ENCODE data around the gene NFE2L2. TPM values are rescaled to one million over a fixed set of nuclear protein-coding genes. Genes with fewer than 3 reads are reported as not detected.

NFE2L2 gene
- total and polyA plus RNA-seq, 9 of the 15 experiments (the other 6 are each of a cell fraction or from before 2014, with no cell fraction given): 29.3 to 120 (median 59.3) TPM

DNA sequence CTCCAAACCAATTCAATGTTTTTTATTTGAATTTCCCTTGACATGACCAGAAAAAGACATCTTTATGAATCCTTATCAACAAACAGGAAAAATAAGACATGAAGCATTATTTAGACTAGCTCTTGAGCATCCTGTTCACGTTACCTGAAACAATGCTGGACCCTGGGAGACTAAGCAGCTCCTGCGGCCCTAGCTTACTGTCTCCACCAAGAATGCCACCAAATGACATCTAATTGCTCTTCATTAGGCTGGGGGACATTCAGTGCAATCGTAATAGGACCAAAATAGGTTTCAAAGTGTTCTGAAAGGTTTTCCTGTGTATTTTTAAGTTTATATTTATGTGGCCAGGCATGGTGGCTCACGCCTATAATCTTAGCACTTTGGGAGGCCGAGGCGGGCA lies 25.5 kb downstream of the NFE2L2 start (continued):
- TF ChIP-seq, protein P1, sequence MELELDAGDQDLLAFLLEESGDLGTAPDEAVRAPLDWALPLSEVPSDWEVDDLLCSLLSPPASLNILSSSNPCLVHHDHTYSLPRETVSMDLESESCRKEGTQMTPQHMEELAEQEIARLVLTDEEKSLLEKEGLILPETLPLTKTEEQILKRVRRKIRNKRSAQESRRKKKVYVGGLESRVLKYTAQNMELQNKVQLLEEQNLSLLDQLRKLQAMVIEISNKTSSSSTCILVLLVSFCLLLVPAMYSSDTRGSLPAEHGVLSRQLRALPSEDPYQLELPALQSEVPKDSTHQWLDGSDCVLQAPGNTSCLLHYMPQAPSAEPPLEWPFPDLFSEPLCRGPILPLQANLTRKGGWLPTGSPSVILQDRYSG (tag; conservative IDR thresholded peaks at IDR 0.05; ENCODE audit: low read depth): no peak

DNA sequence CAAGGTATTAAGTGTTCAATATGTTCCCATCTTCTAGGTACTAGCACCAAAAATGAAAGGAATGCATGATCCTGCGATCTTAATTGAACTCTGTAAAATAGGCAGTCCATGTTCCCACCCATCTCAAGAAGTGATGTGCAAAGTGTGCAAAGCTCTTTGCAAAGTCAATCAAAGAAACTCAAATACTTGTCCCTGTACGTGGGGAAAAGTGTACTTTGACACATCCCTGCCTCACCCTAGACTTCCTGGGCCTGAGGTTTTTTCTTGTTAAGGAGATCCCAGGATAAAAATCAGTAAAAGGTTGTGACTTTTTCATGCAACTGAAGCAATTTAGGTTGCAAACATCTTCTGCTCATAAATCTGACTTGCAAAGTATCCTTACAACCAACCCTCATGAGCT lies 26.6 kb downstream of the NFE2L2 start:
- Histone ChIP-seq H4K20me1 (replicated peaks; ENCODE audit: control insufficient read depth, insufficient read depth, low read length) (peaks cover 14% of the 10 kb centered on the region), H3K27ac (ENCODE audit: extremely low read depth, low read depth, low read length) (no peak overlapping the region), H3K9me1 (ENCODE audit: control insufficient read depth, insufficient read depth, low read length) (no peaks in the 10 kb centered on the region), H3K36me3 (ENCODE audit: control insufficient read depth, insufficient read depth, low read length) (peaks cover 67% of the 10 kb centered on the region), H3K4me3 (no peak overlapping the region), H3K4me1 (replicated peaks in 1 of 2; ENCODE audit: control insufficient read depth in 2 of 2, insufficient read depth in 2 of 2, low read length in 2 of 2) (peaks cover 8 to 28% of the 10 kb centered on the region in 2 experiments), H3K79me2 (ENCODE audit: control insufficient read depth, insufficient read depth, low read length) (peaks cover 91% of the 10 kb centered on the region), H2AFZ (ENCODE audit: low read depth, low read length) (no peak overlapping the region), H3K9ac (ENCODE audit: insufficient read depth in 1 of 2, low read depth in 2 of 2, low read length in 2 of 2) (no peak overlapping the region), H3K4me2 (ENCODE audit: insufficient read depth, low read length) (no peak overlapping the region), H3K9me3 (replicated peaks; ENCODE audit: control insufficient read depth, insufficient read depth, low read depth, low read length) (no peaks in the 10 kb centered on the region), H3K27me3 (ENCODE audit: control insufficient read depth in 2 of 2, insufficient read depth in 2 of 2, low read length in 2 of 2) (no peaks in the 10 kb centered on the region)
- no TSS peak for BruUV-seq (replicated peaks)
- CTCF ChIA-PET (ENCODE audit: low intra/inter-chr PET ratio): no interaction called here
- intact Hi-C loops (cut with micrococcal nuclease): no loop called here
- POLR2A ChIA-PET: interaction anchor here (0.5 to 7.4 kb wide), 12 partner anchors 8 to 791 kb away, joined by 3 to 70 read pairs (median 4); partner anchors contain the start of gene HNRNPA3
- no peak for TF ChIP-seq MTF1 (CRISPR knock-in tag; IDR thresholded peaks at IDR 0.05; ENCODE audit: borderline replicate concordance)
- TF ChIP-seq RBM15 (IDR thresholded peaks at IDR 0.05; ENCODE audit: insufficient read depth, low read length): no peak
- TF ChIP-seq, protein P2, sequence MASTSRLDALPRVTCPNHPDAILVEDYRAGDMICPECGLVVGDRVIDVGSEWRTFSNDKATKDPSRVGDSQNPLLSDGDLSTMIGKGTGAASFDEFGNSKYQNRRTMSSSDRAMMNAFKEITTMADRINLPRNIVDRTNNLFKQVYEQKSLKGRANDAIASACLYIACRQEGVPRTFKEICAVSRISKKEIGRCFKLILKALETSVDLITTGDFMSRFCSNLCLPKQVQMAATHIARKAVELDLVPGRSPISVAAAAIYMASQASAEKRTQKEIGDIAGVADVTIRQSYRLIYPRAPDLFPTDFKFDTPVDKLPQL (IDR thresholded peaks at IDR 0.05; ENCODE audit: extremely low read depth, insufficient read length): no peak
- no peak for TF ChIP-seq ZNF695 (CRISPR knock-in tag; IDR thresholded peaks at IDR 0.05)
- no peak for TF ChIP-seq HNRNPL (IDR thresholded peaks at IDR 0.05; ENCODE audit: low read depth, low read length)
- TF ChIP-seq, protein P3, sequence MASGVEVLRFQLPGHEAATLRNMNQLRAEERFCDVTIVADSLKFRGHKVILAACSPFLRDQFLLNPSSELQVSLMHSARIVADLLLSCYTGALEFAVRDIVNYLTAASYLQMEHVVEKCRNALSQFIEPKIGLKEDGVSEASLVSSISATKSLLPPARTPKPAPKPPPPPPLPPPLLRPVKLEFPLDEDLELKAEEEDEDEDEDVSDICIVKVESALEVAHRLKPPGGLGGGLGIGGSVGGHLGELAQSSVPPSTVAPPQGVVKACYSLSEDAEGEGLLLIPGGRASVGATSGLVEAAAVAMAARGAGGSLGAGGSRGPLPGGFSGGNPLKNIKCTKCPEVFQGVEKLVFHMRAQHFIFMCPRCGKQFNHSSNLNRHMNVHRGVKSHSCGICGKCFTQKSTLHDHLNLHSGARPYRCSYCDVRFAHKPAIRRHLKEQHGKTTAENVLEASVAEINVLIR (CRISPR knock-in tag; IDR thresholded peaks at IDR 0.05): no peak
- no peak for TF ChIP-seq YY1 (IDR thresholded peaks at IDR 0.05; ENCODE audit: borderline replicate concordance in 1 of 3, control insufficient read depth in 1 of 3, extremely low read depth in 1 of 3, insufficient read depth in 3 of 3, insufficient read length in 1 of 3, insufficient replicate concordance in 2 of 3, low read depth in 1 of 3, low read length in 2 of 3)
- TF ChIP-seq NFXL1 (CRISPR knock-in tag; IDR thresholded peaks at IDR 0.05): no peak
- ATAC-seq: no peak
- 82% methylated on average over 2 of the region's 2 CpGs for WGBS (ENCODE audit: insufficient coverage, low coverage, missing lambda C conversion rate)
- no peak for DNase-seq (ENCODE audit: extremely low read depth in 1 of 4, low spot score in 3 of 4)
- FAIRE-seq: no peak
- in situ Hi-C loops (cut with MboI): no loop called here

All from K562 (cell line).